Prostate gland (tissue), 2 donors: ENCODE data around the gene UBE2R2. TPM values are rescaled to one million over a fixed set of nuclear protein-coding genes. Genes with fewer than 3 reads are reported as not detected.

Source experiments
- DNase-seq: peaks from one replicate; pipeline ENCODE4 v3.0.0-alpha.2; 2019; ENCODE audit warnings: low spot score
- H3K27ac ChIP-seq, 2 donors: fragments of 200-600 bp; sonication (generic); 2 replicates each; pipeline ENCODE4 v1.5.1; 2017 to 2019
- H3K27me3 ChIP-seq: fragments of 200-600 bp; sonication (generic); replicated peaks from 2 replicates; pipeline ENCODE4 v1.5.1; 2019; ENCODE audit not compliant: insufficient read depth
- H3K36me3 ChIP-seq, 2 donors: fragments of 200-600 bp; sonication (generic); 1 replicate in 1 of 2; 2 replicates in 1 of 2; pipeline versions ENCODE4 v1.5.1 to v1.8.1; 2017 to 2019
- H3K4me1 ChIP-seq: fragments of 200-600 bp; sonication (generic); replicated peaks from 2 replicates; pipeline ENCODE4 v1.5.1; 2019
- H3K4me3 ChIP-seq, 2 donors: fragments of 200-600 bp; sonication (generic); 2 replicates each; pipeline ENCODE4 v1.5.1; 2017 to 2019
- H3K9me3 ChIP-seq: fragments of 200-600 bp; sonication (generic); 2 replicates; pipeline ENCODE4 v1.5.1; 2017
- CTCF ChIP-seq, 4 experiments: fragments of 200-600 bp in 2 of 4; fragments of 450-650 bp in 2 of 4; sonication (generic) in 2 of 4; IDR thresholded peaks; 1 replicate in 3 of 4; 2 replicates in 1 of 4; pipeline ENCODE4 v1.5.1; 2016 to 2019; ENCODE audit warnings: antibody characterized with exemption in 4 of 4, mild to moderate bottlenecking in 2 of 4, moderate library complexity in 2 of 4
- POLR2A ChIP-seq: fragments of 450-650 bp; IDR thresholded peaks from one replicate; pipeline ENCODE4 v1.6.1; 2016; ENCODE audit warnings: antibody characterized with exemption, mild to moderate bottlenecking
- POLR2AphosphoS5 ChIP-seq: sonication (generic); formaldehyde crosslinking; IDR thresholded peaks from one replicate; pipeline ENCODE4 v1.6.1; 2017; ENCODE audit warnings: antibody characterized with exemption
- WGBS: methylation state at CpG from one replicate; pipeline ENCODE4 v1.1.5; 2018; 5-methylcytosine and 5-hydroxymethylcytosine counted together
- intact Hi-C: fragments of 100-400 bp; cut with DNase I; formaldehyde crosslinking; loops from one replicate; pipeline ENCODE4 v1.14.2; 2022
- total RNA-seq, 2 donors: library from RNA; depleted of rRNA; stranded (reverse); fragments of >200 nt; gene quantifications; one replicate each; pipeline ENCODE4 v1.1.0, GENCODE V29; 2016

UBE2R2 gene
- total RNA-seq, 2 donors from 2014 or later, result 25.6 to 42.7 TPM

- 71% methylated on average over 1 of the region's 1 CpG for WGBS
- no peaks in the 10 kb centered on the region for H3K4me1 ChIP-seq
- H3K4me3 ChIP-seq, result no peak overlapping the region
- no peaks in the 10 kb centered on the region for H3K9me3 ChIP-seq
- no peak for DNase-seq
- H3K36me3 ChIP-seq, result no peaks in the 10 kb centered on the region
- no peak overlapping the region for H3K27ac ChIP-seq
- TF ChIP-seq CTCF (IDR thresholded peaks at IDR 0.05) (no peak), POLR2AphosphoS5 (no peak), POLR2A (no peak)
- intact Hi-C loops, result no loop called here
- H3K27me3 ChIP-seq, result no peaks in the 10 kb centered on the region
Observed at GRCh38 chr9:33905137-33905536, 88.2 kb downstream of the UBE2R2 start.

GRCh38 chr9:33906769-33907168 is 89.8 kb downstream of the UBE2R2 start:
- H3K9me3 ChIP-seq, result no peaks in the 10 kb centered on the region
- 87% methylated on average over 2 of the region's 2 CpGs for WGBS
- no peak overlapping the region for H3K4me3 ChIP-seq
- H3K36me3 ChIP-seq, result no peaks in the 10 kb centered on the region
- no peaks in the 10 kb centered on the region for H3K4me1 ChIP-seq
- DNase-seq, result no peak
- TF ChIP-seq POLR2AphosphoS5 (no peak), CTCF (IDR thresholded peaks at IDR 0.05) (no peak), POLR2A (no peak)
- H3K27me3 ChIP-seq, result no peaks in the 10 kb centered on the region
- no peak overlapping the region for H3K27ac ChIP-seq
- intact Hi-C loops, result no loop called here

- H3K4me3 ChIP-seq, result no peak overlapping the region
- WGBS, result 63% methylated on average over 4 of the region's 4 CpGs
- H3K4me1 ChIP-seq, result no peaks in the 10 kb centered on the region
- H3K27ac ChIP-seq, result no peak overlapping the region
- H3K36me3 ChIP-seq, result no peaks in the 10 kb centered on the region
- DNase-seq, result no peak
- no peaks in the 10 kb centered on the region for H3K9me3 ChIP-seq
- intact Hi-C loops, result no loop called here
- no peak for TF ChIP-seq CTCF (IDR thresholded peaks at IDR 0.05)
- TF ChIP-seq POLR2AphosphoS5, result no peak
- TF ChIP-seq POLR2A, result no peak
- H3K27me3 ChIP-seq, result no peaks in the 10 kb centered on the region
Observed at GRCh38 chr9:33907347-33907746, 90.4 kb downstream of the UBE2R2 start.

- no peak for DNase-seq
- H3K27me3 ChIP-seq, result no peaks in the 10 kb centered on the region
- intact Hi-C loops, result no loop called here
- no peak overlapping the region for H3K27ac ChIP-seq
- H3K4me3 ChIP-seq, result no peak overlapping the region
- H3K4me1 ChIP-seq, result no peaks in the 10 kb centered on the region
- no peaks in the 10 kb centered on the region for H3K36me3 ChIP-seq
- H3K9me3 ChIP-seq, result no peaks in the 10 kb centered on the region
- TF ChIP-seq CTCF (IDR thresholded peaks at IDR 0.05), result no peak
- TF ChIP-seq POLR2A, result no peak
- no peak for TF ChIP-seq POLR2AphosphoS5
- 100% methylated on average over 3 of the region's 3 CpGs for WGBS
Observed at GRCh38 chr9:33908114-33908513, 91.2 kb downstream of the UBE2R2 start.

- H3K27me3 ChIP-seq, result no peaks in the 10 kb centered on the region
- H3K9me3 ChIP-seq, result no peaks in the 10 kb centered on the region
- WGBS, result 97% methylated on average over 4 of the region's 4 CpGs
- intact Hi-C loops, result no loop called here
- no peak overlapping the region for H3K27ac ChIP-seq
- DNase-seq, result no peak
- no peaks in the 10 kb centered on the region for H3K4me1 ChIP-seq
- no peaks in the 10 kb centered on the region for H3K36me3 ChIP-seq
- H3K4me3 ChIP-seq, result no peak overlapping the region
- no peak for TF ChIP-seq POLR2AphosphoS5
- no peak for TF ChIP-seq POLR2A
- no peak for TF ChIP-seq CTCF (IDR thresholded peaks at IDR 0.05)
Observed at GRCh38 chr9:33908749-33909148, 91.8 kb downstream of the UBE2R2 start.
